H1 (cell line): ENCODE measurements around the gene TLNRD1. TPM values are rescaled to one million over a fixed set of nuclear protein-coding genes. Genes with fewer than 3 reads are reported as not detected.

Experiments used
- BCL11A ChIP-seq, 2 experiments: IDR thresholded peaks; one replicate each; pipeline ENCODE4 v1.6.1; 2011; ENCODE audit warnings: low read depth in 2 of 2, low read length in 2 of 2, mild to moderate bottlenecking in 2 of 2
- polyA plus RNA-seq, 7 experiments: library from polyadenylated mRNA; depleted of rRNA in 3 of 7; stranded (reverse) in 5 of 7; unstranded in 2 of 7; fragments of >200 nt in 5 of 7; fragments of 200-250 nt in 2 of 7; gene quantifications; 1 replicate in 5 of 7; 2 replicates in 1 of 7; 4 replicates in 1 of 7; pipeline versions ENCODE4 v1.2.1 to v1.2.3, GENCODE V29; 2011 to 2013; ENCODE audit warnings: missing spikeins in 2 of 7, mixed read lengths in 2 of 7
- total RNA-seq: library from RNA; stranded (reverse); fragmentation: NEBNext Ultra II Directional; extraction: Animal tissue kit (Norgen Biotek cat#: 25700); gene quantifications from 2 replicates; pipeline ENCODE4 v1.2.1, GENCODE V29; 2021

Gene TLNRD1
- total and polyA plus RNA-seq, 2 of the 8 experiments (the other 6 are each of a cell fraction or from before 2014, with no cell fraction given), result 12.2 to 20.5 TPM

- no peak for TF ChIP-seq BCL11A (IDR thresholded peaks at IDR 0.05; ENCODE audit: low read depth in 2 of 2, low read length in 2 of 2)
Observed at GRCh38 chr15:81008312-81008711, 7.6 kb downstream of the TLNRD1 start (continued).
